HG03175 (cell line): ENCODE results near the gene DEAF1.

ENCODE experiments used
- ATAC-seq: cut with Tn5 transposase; IDR thresholded peaks from one replicate; pipeline ENCODE4 v1.9.1; 2021; ENCODE audit warnings: mild to moderate bottlenecking, moderate library complexity; ENCODE audit not compliant: unreplicated experiment

DEAF1 gene

DNA sequence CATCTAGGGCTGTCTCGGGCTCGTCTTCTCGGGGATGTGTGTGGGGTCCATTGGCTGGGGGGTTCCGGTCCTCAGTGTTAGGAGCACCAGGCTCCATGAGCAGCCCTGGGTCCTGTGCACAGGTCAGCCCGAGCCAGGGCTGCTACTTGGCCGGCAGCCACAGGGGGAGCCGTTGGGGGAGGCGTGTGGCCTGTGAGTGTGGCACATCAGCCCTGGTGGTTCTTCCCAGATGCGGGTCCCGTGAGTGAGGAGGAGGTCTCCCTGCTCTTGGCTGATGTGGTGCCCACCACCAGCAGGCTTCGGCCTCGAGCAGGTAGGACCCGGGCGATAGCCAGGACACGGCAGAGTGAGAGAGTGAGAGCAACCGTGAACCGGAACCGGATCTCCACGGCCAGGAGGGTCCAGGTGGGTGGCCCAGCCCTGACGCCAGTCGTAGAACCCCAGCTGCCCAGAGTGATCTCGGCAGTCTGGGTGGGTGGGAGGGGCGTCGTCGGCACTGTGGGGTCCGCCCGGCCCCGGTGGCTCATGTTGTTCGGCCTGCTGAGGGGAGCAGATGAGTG lies 97.8 kb downstream of the DEAF1 start:
- no peak for ATAC-seq

- no peak for ATAC-seq
Observed at GRCh38 chr11:596374-596773, 98.6 kb downstream of the DEAF1 start.

- no peak for ATAC-seq
Observed at GRCh38 chr11:595400-595799, 99.6 kb downstream of the DEAF1 start.
